HG03342 (cell line): Measurements from ENCODE around the gene GPC1.

Experiments
- ATAC-seq: cut with Tn5 transposase; IDR thresholded peaks from one replicate; pipeline ENCODE4 v1.9.1; 2021; ENCODE audit warnings: mild to moderate bottlenecking, moderate library complexity; ENCODE audit not compliant: unreplicated experiment

GPC1 gene

GRCh38 chr2:240397542-240397916 is 37.9 kb upstream of the GPC1 start:
- no peak for ATAC-seq

DNA sequence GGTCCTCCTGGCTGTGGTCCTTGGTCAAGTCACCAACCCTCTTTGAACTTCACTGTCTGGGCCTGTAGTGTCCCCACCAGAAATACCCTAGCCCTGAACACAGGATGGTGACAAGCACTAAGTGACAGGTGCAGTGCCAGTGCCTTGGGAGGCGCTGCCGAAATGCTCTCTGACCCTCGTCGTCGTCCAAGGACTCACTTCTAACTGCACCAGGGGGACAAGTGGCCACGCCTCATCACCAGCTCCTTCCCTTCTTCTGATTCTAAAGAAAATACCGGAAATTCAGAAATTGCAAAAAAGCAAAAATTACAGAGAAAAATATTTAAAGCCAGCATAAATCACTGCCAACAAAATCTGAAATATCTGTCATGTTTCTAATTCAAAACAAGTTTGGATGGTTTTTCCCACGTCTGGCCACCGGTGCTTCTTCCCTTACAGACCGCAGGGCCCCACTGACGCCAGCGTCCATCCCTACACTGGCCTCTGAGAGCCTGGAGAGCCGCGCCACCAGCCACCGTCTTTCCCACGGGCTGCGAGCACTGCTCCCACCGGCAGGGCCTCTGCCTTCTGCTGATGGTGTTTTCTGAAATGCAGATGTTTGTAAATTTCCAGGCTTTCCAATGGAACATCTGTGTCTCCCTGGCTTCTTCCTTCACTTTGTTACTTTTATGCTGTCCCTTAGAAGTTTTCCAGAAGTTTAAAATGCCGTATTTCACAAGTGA is 37.4 kb upstream of the GPC1 start:
- ATAC-seq, result no peak

- no peak for ATAC-seq
Observed at GRCh38 chr2:240398661-240399267, 36.7 kb upstream of the GPC1 start.

DNA sequence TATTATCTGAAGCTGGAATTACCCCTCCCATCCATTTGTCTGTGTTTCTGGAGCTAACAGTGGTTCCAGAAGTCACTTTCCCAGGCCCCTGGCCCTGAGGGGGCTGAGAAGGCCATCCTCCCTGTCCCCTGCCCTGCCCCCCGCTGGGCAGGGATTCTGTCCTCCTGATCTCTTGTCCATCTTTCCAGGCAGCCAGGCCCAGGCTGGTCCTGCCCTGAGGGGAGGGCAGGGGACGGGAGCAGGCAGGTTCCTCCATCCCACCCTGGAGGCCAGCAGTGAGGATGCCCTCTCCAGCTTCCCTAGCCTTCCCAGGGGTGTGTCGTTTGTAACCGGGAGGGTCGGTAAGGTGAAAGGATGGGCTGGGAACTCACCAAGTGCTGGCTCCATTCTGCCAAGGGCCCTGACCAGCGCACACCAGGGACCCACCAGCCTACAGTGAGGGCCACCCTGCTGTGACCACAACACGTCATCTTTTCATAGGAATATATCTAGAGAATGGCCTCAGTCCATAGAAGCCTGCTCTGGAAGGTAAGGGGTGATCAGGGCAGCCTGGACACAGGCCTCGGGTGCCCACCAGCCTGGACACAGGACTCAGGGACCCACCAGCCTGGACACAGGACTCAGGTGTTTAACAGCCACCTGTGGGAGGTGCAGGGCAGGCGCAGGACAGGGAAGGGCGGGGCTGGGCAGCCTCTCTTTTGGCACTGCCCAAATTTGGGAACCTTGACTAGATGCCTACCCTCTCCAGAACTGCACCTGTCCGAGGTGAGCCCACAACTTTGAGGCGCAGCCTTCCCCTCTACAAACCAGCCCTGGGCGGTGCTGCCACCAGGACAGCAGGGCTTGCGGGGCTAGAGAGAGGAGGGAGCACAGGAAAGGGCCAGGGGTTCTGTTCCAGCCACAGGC is 35.8 kb upstream of the GPC1 start:
- no peak for ATAC-seq

- ATAC-seq, result no peak
Observed at GRCh38 chr2:240400371-240401161, 34.9 kb upstream of the GPC1 start.

DNA sequence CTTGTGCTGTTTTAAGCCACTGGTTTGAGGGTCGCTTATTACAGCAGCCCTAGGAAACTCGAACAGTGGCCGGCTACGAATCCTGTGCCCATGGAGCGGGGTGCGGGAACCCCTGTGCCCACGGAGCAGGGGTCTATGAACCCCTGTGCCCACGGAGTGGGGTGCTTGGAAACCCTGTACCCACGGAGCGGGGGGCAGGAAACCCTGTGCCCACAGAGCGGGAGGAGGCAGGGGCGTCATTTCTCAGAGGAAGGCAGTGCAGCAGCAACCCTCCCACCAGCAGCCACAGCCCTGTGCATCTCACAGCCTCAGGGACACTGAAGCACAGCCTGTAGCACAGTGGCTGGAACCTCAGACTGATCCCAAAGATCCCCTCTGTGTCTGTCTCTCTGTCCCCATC is 34.2 kb upstream of the GPC1 start:
- ATAC-seq, result no peak

GRCh38 chr2:240401781-240402551 is 33.5 kb upstream of the GPC1 start:
- ATAC-seq, result no peak

GRCh38 chr2:240402566-240403272 is 32.7 kb upstream of the GPC1 start:
- no peak for ATAC-seq

GRCh38 chr2:240403396-240404104 is 31.9 kb upstream of the GPC1 start:
- ATAC-seq, result no peak

DNA sequence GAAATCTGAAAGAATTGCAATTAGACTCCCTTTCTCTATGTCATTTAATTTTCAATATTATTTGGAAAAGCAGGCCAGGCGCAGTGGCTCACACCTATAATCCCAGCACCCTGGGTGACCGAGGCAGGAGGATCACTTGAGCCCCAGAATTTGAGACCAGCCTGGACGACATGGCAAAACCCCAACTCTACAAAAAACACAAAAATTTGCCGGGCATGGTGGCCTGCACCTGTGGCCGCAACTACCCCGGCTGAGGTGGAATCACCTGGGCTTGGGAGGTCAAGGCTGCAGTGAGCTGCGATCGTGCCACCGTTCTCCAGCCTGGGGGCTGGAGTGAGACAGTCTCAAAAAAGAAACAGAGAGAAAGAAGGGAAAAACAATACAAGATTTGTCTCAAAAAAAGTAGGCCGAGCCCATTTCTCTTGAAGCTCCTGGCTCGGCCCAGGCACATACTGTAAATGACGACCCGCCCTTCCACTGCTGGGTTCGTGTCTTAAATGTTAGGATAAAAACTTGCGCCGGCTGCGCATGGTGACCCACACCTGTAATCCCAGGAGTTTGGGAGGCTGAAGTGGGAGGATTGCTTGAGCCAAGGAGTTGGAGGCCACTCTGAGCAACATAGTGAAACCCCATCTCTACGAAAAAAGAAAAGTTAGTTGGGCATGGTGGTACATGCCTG is 31.1 kb upstream of the GPC1 start:
- no peak for ATAC-seq

DNA sequence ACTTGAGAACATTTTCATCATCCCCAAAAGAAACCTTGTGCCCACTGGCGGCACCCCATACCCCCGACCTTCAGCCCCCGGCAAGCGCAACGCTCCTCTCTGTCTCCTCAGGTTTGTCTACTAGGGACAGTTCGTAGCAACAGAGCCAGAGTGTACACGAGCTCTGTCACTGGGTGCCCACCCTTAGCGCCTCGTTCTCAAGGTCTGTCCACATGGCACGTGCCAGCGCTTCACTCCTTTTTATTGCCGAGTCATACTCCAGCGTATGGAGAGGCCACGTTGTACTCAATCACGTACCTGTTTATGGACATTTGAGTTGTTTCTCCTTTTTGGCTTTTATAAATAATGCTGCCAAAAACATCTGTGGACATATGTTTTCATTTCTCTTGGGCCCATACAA is 30.3 kb upstream of the GPC1 start:
- ATAC-seq, result no peak

GRCh38 chr2:240405684-240406313 is 29.7 kb upstream of the GPC1 start:
- no peak for ATAC-seq

GRCh38 chr2:240407090-240407489 is 28.4 kb upstream of the GPC1 start:
- ATAC-seq, result no peak

DNA sequence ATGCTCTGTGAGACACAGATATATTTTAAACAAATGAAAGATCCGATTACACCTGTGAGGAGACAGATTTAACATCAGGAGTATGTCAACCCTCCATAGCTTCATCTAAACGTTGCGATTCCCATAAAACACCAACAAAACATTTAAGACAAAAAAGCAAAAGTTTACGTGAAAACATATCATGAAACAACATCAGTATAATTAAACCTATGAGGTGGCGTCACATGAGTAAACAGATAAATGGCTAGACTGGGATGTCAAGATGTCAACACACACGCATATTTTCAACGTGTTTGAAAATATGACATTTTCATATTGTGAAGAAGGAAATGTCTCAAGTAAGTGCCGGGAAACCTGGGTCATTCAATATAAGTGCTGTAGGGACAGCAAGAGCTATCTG is 25.5 kb upstream of the GPC1 start:
- ATAC-seq, result no peak

DNA sequence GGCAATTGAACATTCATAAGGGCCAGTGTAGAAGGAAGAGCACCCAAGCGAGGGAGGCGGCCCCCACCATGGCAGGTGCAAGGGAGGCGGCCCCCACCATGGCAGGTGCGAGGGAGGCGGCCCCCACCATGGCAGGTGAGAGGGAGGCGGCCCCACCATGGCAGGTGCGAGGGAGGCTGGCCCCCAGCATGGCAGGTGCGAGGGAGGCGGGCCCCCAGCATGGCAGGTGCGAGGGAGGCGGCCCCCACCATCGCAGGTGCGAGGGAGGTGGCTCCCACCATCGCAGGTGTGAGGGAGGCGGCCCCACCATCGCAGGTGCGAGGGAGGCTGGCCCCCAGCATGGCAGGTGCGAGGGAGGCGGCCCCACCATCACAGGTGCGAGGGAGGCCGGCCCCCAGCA is 24.7 kb upstream of the GPC1 start:
- ATAC-seq, result no peak

DNA sequence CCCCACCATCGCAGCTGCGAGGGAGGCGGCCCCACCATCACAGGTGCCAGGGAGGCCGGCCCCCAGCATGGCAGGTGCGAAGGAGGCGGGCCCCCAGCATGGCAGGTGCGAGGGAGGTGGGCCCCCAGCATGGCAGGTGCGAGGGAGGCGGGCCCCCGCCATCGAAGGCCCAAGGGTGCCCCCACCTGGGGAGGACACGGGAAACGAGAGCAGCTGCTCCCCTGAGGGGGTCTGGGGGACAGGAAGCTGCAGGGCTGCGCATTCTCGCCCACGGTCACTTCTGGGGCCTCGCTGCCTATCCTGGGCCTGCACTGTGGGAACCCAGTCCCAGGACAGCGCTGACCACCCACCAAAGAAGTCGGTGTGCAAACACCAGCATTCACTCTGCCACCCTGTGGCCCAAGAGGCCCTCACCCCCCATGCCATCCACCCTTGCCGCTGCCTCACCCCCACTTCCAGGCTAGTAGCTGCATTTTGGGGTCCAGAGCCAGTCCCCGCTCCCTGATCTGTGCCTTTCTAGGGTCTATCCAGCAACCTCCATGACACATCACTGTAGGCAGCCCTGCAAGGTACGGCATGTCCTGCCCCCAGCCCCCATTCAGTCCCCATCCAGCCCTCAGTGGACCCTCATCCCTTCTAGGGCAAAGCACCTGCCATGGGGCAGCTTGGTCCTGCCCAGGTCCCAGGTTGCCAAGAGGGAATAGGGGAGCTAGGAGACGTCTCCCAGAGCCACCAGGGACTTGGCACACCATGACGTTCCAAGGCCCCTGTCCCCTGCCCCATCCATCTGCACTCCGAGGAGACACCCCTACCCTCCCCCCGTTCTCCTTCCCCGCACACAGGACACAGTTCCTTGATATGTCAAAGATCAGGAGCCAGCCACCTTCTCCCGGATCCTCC is 24.0 kb upstream of the GPC1 start:
- no peak for ATAC-seq
